Measurements from ENCODE around the gene ORC5. TPM values are rescaled to one million over a fixed set of nuclear protein-coding genes. Genes with fewer than 3 reads are reported as not detected.

The ORC5 gene
- polyA plus RNA-seq, 3 donors = 2.8 to 7.9 (median 7.0) TPM

DNA sequence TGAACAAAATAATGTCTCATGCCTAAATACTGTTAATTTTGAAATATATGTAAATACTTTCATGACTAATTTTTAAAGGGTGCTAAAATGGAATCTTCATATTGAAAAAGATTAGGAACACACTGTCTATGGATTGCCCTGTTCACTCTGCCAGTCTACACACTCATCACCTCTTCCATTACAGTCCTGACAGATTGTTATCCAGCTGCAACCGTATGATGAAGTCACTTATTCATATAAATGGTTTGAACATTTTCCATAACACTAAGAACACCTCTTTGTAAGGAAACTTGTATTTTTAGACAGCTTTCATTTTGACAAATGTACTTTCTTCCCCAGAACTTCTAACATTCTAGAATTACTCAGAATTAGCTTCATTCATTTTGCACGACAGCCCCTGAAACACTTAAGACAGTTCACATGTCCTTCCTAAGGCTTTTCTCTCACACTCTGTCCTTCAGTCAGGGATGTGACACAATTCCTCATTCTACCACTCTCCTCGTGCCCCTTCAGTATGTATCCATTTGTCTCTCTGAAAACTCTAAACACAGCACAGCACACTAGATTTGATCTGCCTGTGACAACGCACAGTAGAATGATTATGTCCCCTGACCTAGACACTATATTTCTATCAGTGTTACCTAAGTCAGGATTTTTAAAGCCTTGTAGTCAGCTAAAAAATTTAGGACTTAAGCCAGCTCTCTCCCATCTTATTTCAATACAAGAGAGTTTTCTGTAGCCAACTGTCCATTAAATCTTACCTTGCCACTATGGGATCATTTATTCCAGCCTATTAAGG, 71.9 kb downstream of the ORC5 start:
- H3K36me3 Mint-ChIP-seq = peaks cover 27 to 34% of the 10 kb centered on the region in 2 donors
- Histone ChIP-seq H2AFZ (ENCODE audit: insufficient read depth, low read depth, low read length, poor library complexity, severe bottlenecking) (no peak overlapping the region), H3K9me3 (replicated peaks in 1 of 2; ENCODE audit: control insufficient read depth in 1 of 2, insufficient read depth in 1 of 2, low read length in 2 of 2) (no peaks in the 10 kb centered on the region), H3K79me2 (ENCODE audit: insufficient read depth, low read length) (no peaks in the 10 kb centered on the region), H4K20me1 (ENCODE audit: insufficient read depth, low read length) (no peaks in the 10 kb centered on the region), H3K9ac (ENCODE audit: insufficient read depth, low read length, poor library complexity, severe bottlenecking) (no peak overlapping the region), H3K27ac (ENCODE audit: low read depth in 1 of 2, low read length in 2 of 2) (no peak overlapping the region), H3K4me1 (ENCODE audit: control insufficient read depth in 1 of 2, insufficient read depth in 2 of 2, low read length in 2 of 2) (no peaks in the 10 kb centered on the region), H3K4me2 (replicated peaks; ENCODE audit: extremely low read depth, low read length, poor library complexity, severe bottlenecking) (no peak overlapping the region), H3K4me3 (replicated peaks in 1 of 3; ENCODE audit: low read depth in 2 of 3, low read length in 3 of 3) (no peak overlapping the region), H3K27me3 (ENCODE audit: control insufficient read depth in 2 of 2, insufficient read depth in 2 of 2, low read length in 2 of 2) (no peaks in the 10 kb centered on the region), H3K36me3 (replicated peaks in 1 of 2; ENCODE audit: control insufficient read depth in 1 of 2, insufficient read depth in 2 of 2, low read length in 2 of 2) (peaks cover 37 to 76% of the 10 kb centered on the region in 2 donors)
- H3K4me3 Mint-ChIP-seq = no peak overlapping the region
- H3K27me3 Mint-ChIP-seq (ENCODE audit: low read depth in 3 of 3) = no peaks in the 10 kb centered on the region
- H3K27ac Mint-ChIP-seq = no peak overlapping the region
- no peaks in the 10 kb centered on the region for H3K9me3 Mint-ChIP-seq
- no peaks in the 10 kb centered on the region for H3K4me1 Mint-ChIP-seq
- WGBS (ENCODE audit: insufficient coverage) = 57% methylated on average over 3 of the region's 4 CpGs
- DNase-seq = no peak
- TF ChIP-seq, protein P1, sequence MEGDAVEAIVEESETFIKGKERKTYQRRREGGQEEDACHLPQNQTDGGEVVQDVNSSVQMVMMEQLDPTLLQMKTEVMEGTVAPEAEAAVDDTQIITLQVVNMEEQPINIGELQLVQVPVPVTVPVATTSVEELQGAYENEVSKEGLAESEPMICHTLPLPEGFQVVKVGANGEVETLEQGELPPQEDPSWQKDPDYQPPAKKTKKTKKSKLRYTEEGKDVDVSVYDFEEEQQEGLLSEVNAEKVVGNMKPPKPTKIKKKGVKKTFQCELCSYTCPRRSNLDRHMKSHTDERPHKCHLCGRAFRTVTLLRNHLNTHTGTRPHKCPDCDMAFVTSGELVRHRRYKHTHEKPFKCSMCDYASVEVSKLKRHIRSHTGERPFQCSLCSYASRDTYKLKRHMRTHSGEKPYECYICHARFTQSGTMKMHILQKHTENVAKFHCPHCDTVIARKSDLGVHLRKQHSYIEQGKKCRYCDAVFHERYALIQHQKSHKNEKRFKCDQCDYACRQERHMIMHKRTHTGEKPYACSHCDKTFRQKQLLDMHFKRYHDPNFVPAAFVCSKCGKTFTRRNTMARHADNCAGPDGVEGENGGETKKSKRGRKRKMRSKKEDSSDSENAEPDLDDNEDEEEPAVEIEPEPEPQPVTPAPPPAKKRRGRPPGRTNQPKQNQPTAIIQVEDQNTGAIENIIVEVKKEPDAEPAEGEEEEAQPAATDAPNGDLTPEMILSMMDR (IDR thresholded peaks at IDR 0.05) = no peak
- intact Hi-C loops (cut with micrococcal nuclease) = no loop called here

DNA sequence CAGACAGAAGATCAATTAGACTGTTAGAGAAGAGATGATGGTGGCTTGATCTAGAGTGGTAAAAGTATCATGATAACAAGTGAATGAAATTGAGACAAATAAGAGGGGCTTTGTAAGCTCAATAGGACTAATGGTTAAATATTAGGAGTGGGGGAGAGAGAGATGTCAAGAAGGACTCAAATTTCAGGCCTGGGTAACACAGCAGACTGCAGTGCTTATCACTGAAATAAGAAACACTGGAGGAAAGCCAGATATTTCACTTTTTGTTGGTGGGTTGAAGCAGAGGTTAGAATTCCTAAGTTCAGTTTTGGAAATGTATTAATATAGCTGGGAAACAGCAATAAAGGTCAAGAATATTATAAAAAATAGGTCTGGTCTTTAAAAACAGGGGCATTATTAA, 74.6 kb downstream of the ORC5 start:
- TF ChIP-seq, protein P1 (IDR thresholded peaks at IDR 0.05) = no peak
- Histone ChIP-seq H3K9me3 (replicated peaks in 1 of 2; ENCODE audit: control insufficient read depth in 1 of 2, insufficient read depth in 1 of 2, low read length in 2 of 2) (no peaks in the 10 kb centered on the region), H4K20me1 (ENCODE audit: insufficient read depth, low read length) (no peaks in the 10 kb centered on the region), H3K4me2 (replicated peaks; ENCODE audit: extremely low read depth, low read length, poor library complexity, severe bottlenecking) (no peak overlapping the region), H3K4me3 (replicated peaks in 1 of 3; ENCODE audit: low read depth in 2 of 3, low read length in 3 of 3) (no peak overlapping the region), H3K27me3 (ENCODE audit: control insufficient read depth in 2 of 2, insufficient read depth in 2 of 2, low read length in 2 of 2) (no peaks in the 10 kb centered on the region), H3K79me2 (ENCODE audit: insufficient read depth, low read length) (no peaks in the 10 kb centered on the region), H3K4me1 (ENCODE audit: control insufficient read depth in 1 of 2, insufficient read depth in 2 of 2, low read length in 2 of 2) (no peaks in the 10 kb centered on the region), H3K27ac (ENCODE audit: low read depth in 1 of 2, low read length in 2 of 2) (no peak overlapping the region), H2AFZ (ENCODE audit: insufficient read depth, low read depth, low read length, poor library complexity, severe bottlenecking) (no peak overlapping the region), H3K9ac (ENCODE audit: insufficient read depth, low read length, poor library complexity, severe bottlenecking) (no peak overlapping the region), H3K36me3 (replicated peaks in 1 of 2; ENCODE audit: control insufficient read depth in 1 of 2, insufficient read depth in 2 of 2, low read length in 2 of 2) (peaks cover 44 to 76% of the 10 kb centered on the region in 2 donors)
- no peak overlapping the region for H3K4me3 Mint-ChIP-seq
- H3K36me3 Mint-ChIP-seq = peaks cover 28 to 37% of the 10 kb centered on the region in 2 donors
- no peak for DNase-seq
- H3K9me3 Mint-ChIP-seq = no peaks in the 10 kb centered on the region
- no peaks in the 10 kb centered on the region for H3K27me3 Mint-ChIP-seq (ENCODE audit: low read depth in 3 of 3)
- H3K27ac Mint-ChIP-seq = no peak overlapping the region
- intact Hi-C loops (cut with micrococcal nuclease) = no loop called here
- H3K4me1 Mint-ChIP-seq = no peaks in the 10 kb centered on the region
